ENCODE data around the gene MEIS2.

Gene MEIS2

GRCh38 chr15:37100109-37100965, at the start of gene MEIS2:
MEIS2 (minus strand) TSS chr15:37100549; CDS start chr15:37099466, 1,083 bp downstream.
- DNase-seq (ENCODE audit: low read depth), result peak; percentile 89

GRCh38 chr15:37149146-37149545, 48.8 kb upstream of the MEIS2 start:
- no peak for DNase-seq (ENCODE audit: low read depth)

GRCh38 chr15:37148714-37149113, 48.4 kb upstream of the MEIS2 start:
- no peak for DNase-seq (ENCODE audit: low read depth)

GRCh38 chr15:37143351-37143750, 43.0 kb upstream of the MEIS2 start:
- no peak for DNase-seq (ENCODE audit: low read depth)

GRCh38 chr15:37142371-37142770, 42.0 kb upstream of the MEIS2 start:
- DNase-seq (ENCODE audit: low read depth), result no peak

- no peak for DNase-seq (ENCODE audit: low read depth)
Measured at GRCh38 chr15:37140531-37141058, 40.2 kb upstream of the MEIS2 start.

GRCh38 chr15:37138591-37139215, 38.4 kb upstream of the MEIS2 start:
- DNase-seq (ENCODE audit: low read depth), result no peak

- no peak for DNase-seq (ENCODE audit: low read depth)
Measured at GRCh38 chr15:37137221-37137620, 36.9 kb upstream of the MEIS2 start.

GRCh38 chr15:37136666-37137065, 36.3 kb upstream of the MEIS2 start:
- DNase-seq (ENCODE audit: low read depth), result peak; percentile 49

GRCh38 chr15:37135225-37135624, 34.9 kb upstream of the MEIS2 start:
- DNase-seq (ENCODE audit: low read depth), result peak; percentile 46

GRCh38 chr15:37134699-37135131, 34.4 kb upstream of the MEIS2 start:
- DNase-seq (ENCODE audit: low read depth), result peak; percentile 75

GRCh38 chr15:37134244-37134643, 33.9 kb upstream of the MEIS2 start:
- DNase-seq (ENCODE audit: low read depth), result no peak

GRCh38 chr15:37133602-37134001, 33.3 kb upstream of the MEIS2 start:
- peak; percentile 54 for DNase-seq (ENCODE audit: low read depth)

GRCh38 chr15:37132826-37133417, 32.6 kb upstream of the MEIS2 start:
- no peak for DNase-seq (ENCODE audit: low read depth)

- DNase-seq (ENCODE audit: low read depth), result no peak
Measured at GRCh38 chr15:37131621-37132020, 31.3 kb upstream of the MEIS2 start.

GRCh38 chr15:37130356-37130755, 30.0 kb upstream of the MEIS2 start:
- no peak for DNase-seq (ENCODE audit: low read depth)

GRCh38 chr15:37125143-37125542, 24.8 kb upstream of the MEIS2 start:
- DNase-seq (ENCODE audit: low read depth), result peak; percentile 29

- DNase-seq (ENCODE audit: low read depth), result no peak
Measured at GRCh38 chr15:37124331-37124730, 24.0 kb upstream of the MEIS2 start.

- DNase-seq (ENCODE audit: low read depth), result no peak
Measured at GRCh38 chr15:37122703-37123102, 22.4 kb upstream of the MEIS2 start.

GRCh38 chr15:37121492-37121891, 21.1 kb upstream of the MEIS2 start:
- DNase-seq (ENCODE audit: low read depth), result no peak

GRCh38 chr15:37117030-37117429, 16.7 kb upstream of the MEIS2 start:
- no peak for DNase-seq (ENCODE audit: low read depth)

- DNase-seq (ENCODE audit: low read depth), result no peak
Measured at GRCh38 chr15:37115538-37115937, 15.2 kb upstream of the MEIS2 start.
